Cardiac fibroblast (primary cell): ENCODE data around the gene LGMN.
A peak's percentile ranks its signal among the peaks of the same experiment; 100 is the strongest.

Experiments
- DNase-seq, 2 donors: peaks; one replicate each; pipeline versions ENCODE4 v3.0.0 to v3.0.0-alpha.2; 2010; ENCODE audit warnings: low read depth in 2 of 2
- H3K4me3 ChIP-seq, 2 donors: replicated peaks in 1 of 2; 1 replicate in 1 of 2; 2 replicates in 1 of 2; pipeline ENCODE4 v1.5.1; 2011; ENCODE audit warnings: low read depth in 2 of 2, low read length in 2 of 2, mild to moderate bottlenecking in 2 of 2, moderate library complexity in 1 of 2
- CTCF ChIP-seq: IDR thresholded peaks from one replicate; pipeline ENCODE4 v1.5.1; 2011; ENCODE audit warnings: low read depth, mild to moderate bottlenecking, low read length, inconsistent platforms

LGMN gene

GRCh38 chr14:92676403-92677086 lies 71.9 kb downstream of the LGMN start:
- no peak for TF ChIP-seq CTCF
- no peak overlapping the region for H3K4me3 ChIP-seq
- no peak for DNase-seq

- no peak for DNase-seq
- no peak for TF ChIP-seq CTCF
- H3K4me3 ChIP-seq = no peak overlapping the region
These were observed 72.5 kb downstream of the LGMN start for GRCh38 chr14:92675976-92676375.

- no peak for DNase-seq
- TF ChIP-seq CTCF = no peak
- H3K4me3 ChIP-seq = no peak overlapping the region
These were observed 73.0 kb downstream of the LGMN start for GRCh38 chr14:92675421-92675820.

GRCh38 chr14:92673601-92674150 lies 74.8 kb downstream of the LGMN start:
- no peak for DNase-seq
- TF ChIP-seq CTCF = no peak
- no peak overlapping the region for H3K4me3 ChIP-seq

- H3K4me3 ChIP-seq = no peak overlapping the region
- peak in 1 of 2 donors; percentile 51 for DNase-seq
- no peak for TF ChIP-seq CTCF
These were observed 77.6 kb downstream of the LGMN start for GRCh38 chr14:92670643-92671366.

GRCh38 chr14:92670160-92670559 lies 78.3 kb downstream of the LGMN start:
- peak; percentile 32 for TF ChIP-seq CTCF
- DNase-seq = peak; percentile 71 to 81
- H3K4me3 ChIP-seq = no peak overlapping the region
